ENCODE measurements around the gene VAV3. TPM values are rescaled to one million over a fixed set of nuclear protein-coding genes. Genes with fewer than 3 reads are reported as not detected.

Gene VAV3
- polyA plus RNA-seq, 2 donors, result 23.9 to 35.5 TPM

- Histone ChIP-seq H3K9me3 (ENCODE audit: control insufficient read depth in 2 of 2, insufficient read depth in 1 of 2, low read depth in 1 of 2, low read length in 1 of 2) (no peaks in the 10 kb centered on the region), H3K4me1 (ENCODE audit: control insufficient read depth in 2 of 2, insufficient read depth in 2 of 2, low read length in 1 of 2) (no peaks in the 10 kb centered on the region), H3K36me3 (ENCODE audit: control insufficient read depth in 2 of 2, insufficient read depth in 2 of 2, low read length in 1 of 2) (peaks cover 0 to 6% of the 10 kb centered on the region in 2 donors), H3K4me3 (ENCODE audit: low read depth in 1 of 2, low read length in 2 of 2) (no peak overlapping the region), H3K27me3 (ENCODE audit: control insufficient read depth in 1 of 2, insufficient read depth in 2 of 2, low read length in 2 of 2) (no peaks in the 10 kb centered on the region), H3K27ac (ENCODE audit: low read depth in 2 of 2, low read length in 1 of 2) (no peak overlapping the region)
- WGBS, 2 donors, result 82 to 95% methylated on average over 1 of the region's 1 CpG
Measured at GRCh38 chr1:107620753-107621152, 344.2 kb downstream of the VAV3 start.

GRCh38 chr1:107618539-107618938 lies 346.4 kb downstream of the VAV3 start:
- Histone ChIP-seq H3K4me1 (ENCODE audit: control insufficient read depth in 2 of 2, insufficient read depth in 2 of 2, low read length in 1 of 2) (no peaks in the 10 kb centered on the region), H3K36me3 (ENCODE audit: control insufficient read depth in 2 of 2, insufficient read depth in 2 of 2, low read length in 1 of 2) (peaks cover 0 to 6% of the 10 kb centered on the region in 2 donors), H3K9me3 (ENCODE audit: control insufficient read depth in 2 of 2, insufficient read depth in 1 of 2, low read depth in 1 of 2, low read length in 1 of 2) (no peaks in the 10 kb centered on the region), H3K27me3 (ENCODE audit: control insufficient read depth in 1 of 2, insufficient read depth in 2 of 2, low read length in 2 of 2) (no peaks in the 10 kb centered on the region), H3K4me3 (ENCODE audit: low read depth in 1 of 2, low read length in 2 of 2) (no peak overlapping the region), H3K27ac (ENCODE audit: low read depth in 2 of 2, low read length in 1 of 2) (no peak overlapping the region)

GRCh38 chr1:107617921-107618320 lies 347.1 kb downstream of the VAV3 start:
- no peaks in the 10 kb centered on the region for H3K27me3 ChIP-seq (ENCODE audit: control insufficient read depth in 1 of 2, insufficient read depth in 2 of 2, low read length in 2 of 2)
- WGBS, 2 donors, result 81 to 85% methylated on average over 8 of the region's 8 CpGs
- no peaks in the 10 kb centered on the region for H3K9me3 ChIP-seq (ENCODE audit: control insufficient read depth in 2 of 2, insufficient read depth in 1 of 2, low read depth in 1 of 2, low read length in 1 of 2)
- no peak overlapping the region for H3K27ac ChIP-seq (ENCODE audit: low read depth in 2 of 2, low read length in 1 of 2)
- peaks cover 0 to 6% of the 10 kb centered on the region in 2 donors for H3K36me3 ChIP-seq (ENCODE audit: control insufficient read depth in 2 of 2, insufficient read depth in 2 of 2, low read length in 1 of 2)
- H3K4me3 ChIP-seq (ENCODE audit: low read depth in 1 of 2, low read length in 2 of 2), result no peak overlapping the region
- no peaks in the 10 kb centered on the region for H3K4me1 ChIP-seq (ENCODE audit: control insufficient read depth in 2 of 2, insufficient read depth in 2 of 2, low read length in 1 of 2)

GRCh38 chr1:107617456-107617855 lies 347.5 kb downstream of the VAV3 start:
- Histone ChIP-seq H3K9me3 (ENCODE audit: control insufficient read depth in 2 of 2, insufficient read depth in 1 of 2, low read depth in 1 of 2, low read length in 1 of 2) (no peaks in the 10 kb centered on the region), H3K27me3 (ENCODE audit: control insufficient read depth in 1 of 2, insufficient read depth in 2 of 2, low read length in 2 of 2) (no peaks in the 10 kb centered on the region), H3K4me3 (ENCODE audit: low read depth in 1 of 2, low read length in 2 of 2) (no peak overlapping the region), H3K36me3 (ENCODE audit: control insufficient read depth in 2 of 2, insufficient read depth in 2 of 2, low read length in 1 of 2) (peaks cover 0 to 6% of the 10 kb centered on the region in 2 donors), H3K27ac (ENCODE audit: low read depth in 2 of 2, low read length in 1 of 2) (no peak overlapping the region), H3K4me1 (ENCODE audit: control insufficient read depth in 2 of 2, insufficient read depth in 2 of 2, low read length in 1 of 2) (no peaks in the 10 kb centered on the region)

- Histone ChIP-seq H3K4me1 (ENCODE audit: control insufficient read depth in 2 of 2, insufficient read depth in 2 of 2, low read length in 1 of 2) (no peaks in the 10 kb centered on the region), H3K36me3 (ENCODE audit: control insufficient read depth in 2 of 2, insufficient read depth in 2 of 2, low read length in 1 of 2) (no peaks in the 10 kb centered on the region)
Measured at GRCh38 chr1:107609808-107610207, 355.2 kb downstream of the VAV3 start.

GRCh38 chr1:107604825-107605224 lies 360.2 kb downstream of the VAV3 start:
- H3K36me3 ChIP-seq (ENCODE audit: control insufficient read depth in 2 of 2, insufficient read depth in 2 of 2, low read length in 1 of 2), result peaks cover 5 to 6% of the 10 kb centered on the region in 2 donors
- H3K4me1 ChIP-seq (ENCODE audit: control insufficient read depth in 2 of 2, insufficient read depth in 2 of 2, low read length in 1 of 2), result no peaks in the 10 kb centered on the region
- H3K27me3 ChIP-seq (ENCODE audit: control insufficient read depth in 1 of 2, insufficient read depth in 2 of 2, low read length in 2 of 2), result no peaks in the 10 kb centered on the region
- no peak overlapping the region for H3K27ac ChIP-seq (ENCODE audit: low read depth in 2 of 2, low read length in 1 of 2)
- H3K9me3 ChIP-seq (ENCODE audit: control insufficient read depth in 2 of 2, insufficient read depth in 1 of 2, low read depth in 1 of 2, low read length in 1 of 2), result no peaks in the 10 kb centered on the region
- H3K4me3 ChIP-seq (ENCODE audit: low read depth in 1 of 2, low read length in 2 of 2), result no peak overlapping the region

More at GRCh38 chr1:107609808-107610207, 355.2 kb downstream of the VAV3 start:
- 88 to 95% methylated on average over 1 of the region's 1 CpG for WGBS, 2 donors
- Histone ChIP-seq H3K27ac (ENCODE audit: low read depth in 2 of 2, low read length in 1 of 2) (no peak overlapping the region), H3K27me3 (ENCODE audit: control insufficient read depth in 1 of 2, insufficient read depth in 2 of 2, low read length in 2 of 2) (no peaks in the 10 kb centered on the region), H3K4me3 (ENCODE audit: low read depth in 1 of 2, low read length in 2 of 2) (no peak overlapping the region), H3K9me3 (ENCODE audit: control insufficient read depth in 2 of 2, insufficient read depth in 1 of 2, low read depth in 1 of 2, low read length in 1 of 2) (no peaks in the 10 kb centered on the region)

GRCh38 chr1:107600607-107601160 lies 364.3 kb downstream of the VAV3 start:
- Histone ChIP-seq H3K36me3 (ENCODE audit: control insufficient read depth in 2 of 2, insufficient read depth in 2 of 2, low read length in 1 of 2) (peaks cover 5 to 6% of the 10 kb centered on the region in 2 donors), H3K27ac (ENCODE audit: low read depth in 2 of 2, low read length in 1 of 2) (no peak overlapping the region), H3K4me1 (ENCODE audit: control insufficient read depth in 2 of 2, insufficient read depth in 2 of 2, low read length in 1 of 2) (no peaks in the 10 kb centered on the region), H3K27me3 (ENCODE audit: control insufficient read depth in 1 of 2, insufficient read depth in 2 of 2, low read length in 2 of 2) (no peaks in the 10 kb centered on the region), H3K9me3 (ENCODE audit: control insufficient read depth in 2 of 2, insufficient read depth in 1 of 2, low read depth in 1 of 2, low read length in 1 of 2) (no peaks in the 10 kb centered on the region), H3K4me3 (ENCODE audit: low read depth in 1 of 2, low read length in 2 of 2) (no peak overlapping the region)
- WGBS, 2 donors, result 54 to 75% methylated on average over 3 of the region's 3 CpGs

- H3K27me3 ChIP-seq (ENCODE audit: control insufficient read depth in 1 of 2, insufficient read depth in 2 of 2, low read length in 2 of 2), result no peaks in the 10 kb centered on the region
- H3K36me3 ChIP-seq (ENCODE audit: control insufficient read depth in 2 of 2, insufficient read depth in 2 of 2, low read length in 1 of 2), result peaks cover 5 to 6% of the 10 kb centered on the region in 2 donors
- no peaks in the 10 kb centered on the region for H3K9me3 ChIP-seq (ENCODE audit: control insufficient read depth in 2 of 2, insufficient read depth in 1 of 2, low read depth in 1 of 2, low read length in 1 of 2)
- H3K4me1 ChIP-seq (ENCODE audit: control insufficient read depth in 2 of 2, insufficient read depth in 2 of 2, low read length in 1 of 2), result no peaks in the 10 kb centered on the region
- 73 to 77% methylated on average over 3 of the region's 3 CpGs for WGBS, 2 donors
- H3K4me3 ChIP-seq (ENCODE audit: low read depth in 1 of 2, low read length in 2 of 2), result no peak overlapping the region
- no peak overlapping the region for H3K27ac ChIP-seq (ENCODE audit: low read depth in 2 of 2, low read length in 1 of 2)
Measured at GRCh38 chr1:107599220-107599619, 365.8 kb downstream of the VAV3 start.

GRCh38 chr1:107597290-107597689 lies 367.7 kb downstream of the VAV3 start:
- Histone ChIP-seq H3K27ac (ENCODE audit: low read depth in 2 of 2, low read length in 1 of 2) (no peak overlapping the region), H3K4me1 (ENCODE audit: control insufficient read depth in 2 of 2, insufficient read depth in 2 of 2, low read length in 1 of 2) (no peaks in the 10 kb centered on the region), H3K27me3 (ENCODE audit: control insufficient read depth in 1 of 2, insufficient read depth in 2 of 2, low read length in 2 of 2) (no peaks in the 10 kb centered on the region), H3K9me3 (ENCODE audit: control insufficient read depth in 2 of 2, insufficient read depth in 1 of 2, low read depth in 1 of 2, low read length in 1 of 2) (no peaks in the 10 kb centered on the region), H3K36me3 (ENCODE audit: control insufficient read depth in 2 of 2, insufficient read depth in 2 of 2, low read length in 1 of 2) (peaks cover 5 to 6% of the 10 kb centered on the region in 2 donors), H3K4me3 (ENCODE audit: low read depth in 1 of 2, low read length in 2 of 2) (no peak overlapping the region)

GRCh38 chr1:107594536-107594935 lies 370.4 kb downstream of the VAV3 start:
- no peaks in the 10 kb centered on the region for H3K9me3 ChIP-seq (ENCODE audit: control insufficient read depth in 2 of 2, insufficient read depth in 1 of 2, low read depth in 1 of 2, low read length in 1 of 2)
- H3K4me3 ChIP-seq (ENCODE audit: low read depth in 1 of 2, low read length in 2 of 2), result no peak overlapping the region
- H3K4me1 ChIP-seq (ENCODE audit: control insufficient read depth in 2 of 2, insufficient read depth in 2 of 2, low read length in 1 of 2), result no peaks in the 10 kb centered on the region
- H3K36me3 ChIP-seq (ENCODE audit: control insufficient read depth in 2 of 2, insufficient read depth in 2 of 2, low read length in 1 of 2), result no peaks in the 10 kb centered on the region
- H3K27ac ChIP-seq (ENCODE audit: low read depth in 2 of 2, low read length in 1 of 2), result no peak overlapping the region
- 60 to 62% methylated on average over 1 of the region's 1 CpG for WGBS, 2 donors
- H3K27me3 ChIP-seq (ENCODE audit: control insufficient read depth in 1 of 2, insufficient read depth in 2 of 2, low read length in 2 of 2), result no peaks in the 10 kb centered on the region
